Measurements from ENCODE around the gene GALNTL6.

GRCh38 chr4:173045571-173045970, 1232.4 kb downstream of the GALNTL6 start:
- no peak for TF ChIP-seq ZNF274 (IDR thresholded peaks at IDR 0.05; ENCODE audit: low read depth, low read length)
- no peak for TF ChIP-seq YY1 (IDR thresholded peaks at IDR 0.05; ENCODE audit: insufficient read depth, insufficient read length)
- no peak for TF ChIP-seq SUZ12 (IDR thresholded peaks at IDR 0.05; ENCODE audit: extremely low read depth, insufficient read depth, insufficient read length)
